Skeletal muscle satellite cell (primary cell): ENCODE data around the gene KANSL3.

Source experiments
- H3K27me3 ChIP-seq: 2 replicates; pipeline ENCODE4 v1.7.0; 2013; ENCODE audit warnings: low read length; ENCODE audit not compliant: control insufficient read depth, insufficient read depth
- H3K36me3 ChIP-seq: 2 replicates; pipeline ENCODE4 v1.7.0; 2013; ENCODE audit warnings: mild to moderate bottlenecking, control low read depth, low read length; ENCODE audit not compliant: insufficient read depth
- H3K4me1 ChIP-seq: 2 replicates; pipeline ENCODE4 v1.7.0; 2013; ENCODE audit warnings: low read length; ENCODE audit not compliant: control insufficient read depth, insufficient read depth
- H3K4me2 ChIP-seq: 2 replicates; pipeline ENCODE4 v1.7.0; 2013; ENCODE audit warnings: mild to moderate bottlenecking, low read length
- H3K4me3 ChIP-seq: 2 replicates; pipeline ENCODE4 v1.7.0; 2013; ENCODE audit warnings: low read length
- H3K9ac ChIP-seq: 2 replicates; pipeline ENCODE4 v1.7.0; 2013; ENCODE audit warnings: mild to moderate bottlenecking, low read depth, low read length, moderate library complexity
- H3K9me3 ChIP-seq: replicated peaks from 2 replicates; pipeline ENCODE4 v1.7.0; 2013; ENCODE audit warnings: mild to moderate bottlenecking, control low read depth, low read length

The KANSL3 gene

DNA sequence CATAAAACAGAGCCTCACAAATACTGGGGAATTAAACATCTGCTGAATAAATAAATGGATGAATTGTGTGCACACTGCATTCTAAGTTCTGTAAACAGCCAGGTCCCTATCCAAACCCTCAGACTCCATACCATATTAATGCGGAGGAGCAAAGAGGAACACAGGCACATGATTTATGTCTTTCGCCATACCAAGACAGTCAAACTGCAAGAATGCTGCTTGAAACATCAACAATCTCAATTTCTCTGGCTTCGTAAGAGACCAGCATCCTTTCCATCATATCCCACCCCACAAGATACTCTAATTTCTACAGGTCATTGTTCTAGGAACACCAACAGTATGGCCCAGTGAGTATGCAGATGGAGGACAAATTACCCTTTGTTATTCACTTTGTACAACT is 15.0 kb downstream of the KANSL3 start:
- H3K36me3 ChIP-seq = peaks cover 32% of the 10 kb centered on the region
- no peak overlapping the region for H3K9ac ChIP-seq
- H3K27me3 ChIP-seq = no peaks in the 10 kb centered on the region
- H3K4me2 ChIP-seq = no peak overlapping the region
- peaks cover 16% of the 10 kb centered on the region for H3K4me1 ChIP-seq
- H3K4me3 ChIP-seq = no peak overlapping the region
- no peaks in the 10 kb centered on the region for H3K9me3 ChIP-seq

DNA sequence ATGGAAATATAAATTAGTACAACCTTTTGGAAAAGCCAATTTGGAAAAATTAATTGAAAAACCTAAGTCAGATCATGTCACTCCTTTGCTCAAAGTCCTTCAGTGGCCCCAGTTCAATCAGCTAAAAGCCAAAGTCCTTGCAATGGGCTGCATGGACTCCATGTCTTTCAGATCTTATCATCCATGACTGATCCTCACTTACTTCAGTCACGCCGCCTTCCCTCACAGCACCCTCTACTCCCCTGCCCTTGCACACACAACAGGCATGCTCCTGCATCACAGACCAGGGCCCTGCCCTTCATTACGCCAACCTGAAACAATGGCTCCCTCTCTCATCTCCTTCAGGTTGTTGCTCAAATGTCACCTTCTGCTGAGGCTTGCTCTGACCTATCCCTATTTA is 15.6 kb downstream of the KANSL3 start:
- Histone ChIP-seq H3K9me3 (no peaks in the 10 kb centered on the region), H3K36me3 (peaks cover 28% of the 10 kb centered on the region)

DNA sequence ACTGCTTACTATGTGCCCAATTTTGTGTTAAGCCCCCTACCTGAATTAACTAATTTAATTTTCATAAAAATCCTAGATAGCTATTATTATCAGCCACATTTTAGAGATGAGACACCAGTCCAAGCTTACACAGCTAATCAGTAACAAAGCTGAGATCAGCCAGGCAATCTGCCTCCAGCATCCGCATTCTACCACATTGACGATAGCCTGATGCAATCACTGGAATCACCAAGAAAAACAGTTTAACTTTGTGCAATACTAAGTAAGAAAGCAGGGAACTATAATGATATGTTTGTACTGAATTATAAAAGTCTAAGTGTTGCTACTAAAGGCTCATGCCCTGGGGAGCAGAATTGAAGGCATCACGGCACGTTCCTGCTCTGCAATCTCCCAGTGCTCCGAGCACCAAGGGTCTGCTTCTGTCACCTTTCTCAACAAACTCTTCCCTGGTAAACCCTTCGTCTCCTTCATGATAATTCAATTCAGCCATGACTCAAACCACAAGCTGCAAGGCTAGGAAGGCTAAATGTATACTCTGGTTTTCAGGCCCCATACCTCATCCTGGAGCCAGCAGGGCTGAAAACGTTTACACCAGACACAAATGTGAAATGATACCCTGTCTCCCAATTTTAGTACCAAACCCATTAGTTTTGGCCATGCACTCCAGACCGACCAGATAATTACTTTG is 19.4 kb downstream of the KANSL3 start:
- Histone ChIP-seq H3K4me1 (no peaks in the 10 kb centered on the region), H3K27me3 (no peaks in the 10 kb centered on the region), H3K4me2 (no peak overlapping the region), H3K4me3 (no peak overlapping the region), H3K36me3 (peaks cover 45% of the 10 kb centered on the region), H3K9ac (no peak overlapping the region), H3K9me3 (no peaks in the 10 kb centered on the region)

More for the DNA sequence above, 15.6 kb downstream of the KANSL3 start:
- no peak overlapping the region for H3K4me3 ChIP-seq
- H3K4me2 ChIP-seq = no peak overlapping the region
- H3K4me1 ChIP-seq = peaks cover 16% of the 10 kb centered on the region
- no peaks in the 10 kb centered on the region for H3K27me3 ChIP-seq
- no peak overlapping the region for H3K9ac ChIP-seq

DNA sequence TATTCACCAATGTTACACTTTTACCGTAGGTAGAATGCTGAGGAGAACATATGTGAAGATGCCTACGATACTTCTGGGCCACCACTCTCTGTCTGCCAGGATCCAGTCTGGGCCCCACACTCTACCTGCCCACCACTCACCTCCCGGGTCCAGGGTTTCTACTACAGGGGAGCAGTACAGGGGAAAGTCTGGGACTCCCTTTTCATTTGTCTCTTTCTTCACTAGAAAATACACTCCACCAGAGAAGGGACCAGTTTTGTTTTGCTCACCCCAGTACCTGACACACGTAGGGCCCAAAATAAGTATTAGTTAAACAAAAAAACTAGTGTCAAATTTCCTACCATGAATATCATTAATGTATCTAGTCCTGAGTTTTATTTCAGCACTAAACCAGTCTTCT is 21.1 kb downstream of the KANSL3 start:
- no peaks in the 10 kb centered on the region for H3K4me1 ChIP-seq
- H3K27me3 ChIP-seq = no peaks in the 10 kb centered on the region
- H3K36me3 ChIP-seq = peaks cover 50% of the 10 kb centered on the region
- no peaks in the 10 kb centered on the region for H3K9me3 ChIP-seq
- H3K4me2 ChIP-seq = no peak overlapping the region
- H3K9ac ChIP-seq = no peak overlapping the region
- no peak overlapping the region for H3K4me3 ChIP-seq

DNA sequence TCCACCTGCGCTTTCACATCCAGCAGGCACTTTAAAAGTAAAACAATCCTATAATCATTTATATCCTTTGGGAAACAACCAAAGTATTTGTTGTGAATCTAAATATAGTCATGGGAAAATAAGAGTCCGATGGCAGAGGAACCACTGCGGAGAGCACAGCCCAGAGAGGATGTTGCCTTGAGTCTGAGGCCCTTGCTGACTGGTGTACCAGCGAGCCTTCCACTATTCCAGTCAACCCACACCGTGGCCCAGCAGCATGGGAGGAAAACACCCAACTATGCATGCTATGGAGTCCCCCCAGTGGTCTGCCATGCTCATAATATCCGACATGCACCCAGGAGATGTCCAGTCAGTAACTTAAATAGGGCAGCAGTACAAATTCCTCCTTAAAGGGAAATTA is 21.6 kb downstream of the KANSL3 start:
- H3K4me1 ChIP-seq = no peaks in the 10 kb centered on the region

DNA sequence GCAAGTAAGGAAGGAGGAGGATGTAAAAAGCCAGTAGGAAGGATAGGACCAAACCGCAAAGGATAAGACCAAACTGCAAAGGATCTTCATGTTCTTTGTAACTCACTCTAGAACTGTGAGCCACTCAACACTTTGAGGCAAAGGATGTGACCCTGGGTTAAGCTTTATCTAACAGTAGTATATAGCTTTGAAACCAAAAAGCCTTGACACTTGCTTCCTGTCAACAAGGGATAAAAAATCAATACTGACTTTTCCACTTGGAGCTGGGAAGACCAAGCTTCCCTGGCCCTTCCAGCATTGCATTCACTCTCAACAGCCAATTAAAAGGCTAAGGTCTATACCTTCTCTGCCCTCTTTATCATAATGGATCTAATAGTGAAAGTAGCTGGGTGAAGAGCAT is 22.0 kb downstream of the KANSL3 start:
- Histone ChIP-seq H3K4me1 (no peaks in the 10 kb centered on the region), H3K4me3 (no peak overlapping the region), H3K36me3 (peaks cover 59% of the 10 kb centered on the region), H3K9ac (no peak overlapping the region), H3K27me3 (no peaks in the 10 kb centered on the region), H3K4me2 (no peak overlapping the region), H3K9me3 (no peaks in the 10 kb centered on the region)

More for the DNA sequence above, 21.6 kb downstream of the KANSL3 start:
- Histone ChIP-seq H3K9ac (no peak overlapping the region), H3K4me3 (no peak overlapping the region), H3K36me3 (peaks cover 55% of the 10 kb centered on the region), H3K27me3 (no peaks in the 10 kb centered on the region), H3K4me2 (no peak overlapping the region), H3K9me3 (no peaks in the 10 kb centered on the region)

DNA sequence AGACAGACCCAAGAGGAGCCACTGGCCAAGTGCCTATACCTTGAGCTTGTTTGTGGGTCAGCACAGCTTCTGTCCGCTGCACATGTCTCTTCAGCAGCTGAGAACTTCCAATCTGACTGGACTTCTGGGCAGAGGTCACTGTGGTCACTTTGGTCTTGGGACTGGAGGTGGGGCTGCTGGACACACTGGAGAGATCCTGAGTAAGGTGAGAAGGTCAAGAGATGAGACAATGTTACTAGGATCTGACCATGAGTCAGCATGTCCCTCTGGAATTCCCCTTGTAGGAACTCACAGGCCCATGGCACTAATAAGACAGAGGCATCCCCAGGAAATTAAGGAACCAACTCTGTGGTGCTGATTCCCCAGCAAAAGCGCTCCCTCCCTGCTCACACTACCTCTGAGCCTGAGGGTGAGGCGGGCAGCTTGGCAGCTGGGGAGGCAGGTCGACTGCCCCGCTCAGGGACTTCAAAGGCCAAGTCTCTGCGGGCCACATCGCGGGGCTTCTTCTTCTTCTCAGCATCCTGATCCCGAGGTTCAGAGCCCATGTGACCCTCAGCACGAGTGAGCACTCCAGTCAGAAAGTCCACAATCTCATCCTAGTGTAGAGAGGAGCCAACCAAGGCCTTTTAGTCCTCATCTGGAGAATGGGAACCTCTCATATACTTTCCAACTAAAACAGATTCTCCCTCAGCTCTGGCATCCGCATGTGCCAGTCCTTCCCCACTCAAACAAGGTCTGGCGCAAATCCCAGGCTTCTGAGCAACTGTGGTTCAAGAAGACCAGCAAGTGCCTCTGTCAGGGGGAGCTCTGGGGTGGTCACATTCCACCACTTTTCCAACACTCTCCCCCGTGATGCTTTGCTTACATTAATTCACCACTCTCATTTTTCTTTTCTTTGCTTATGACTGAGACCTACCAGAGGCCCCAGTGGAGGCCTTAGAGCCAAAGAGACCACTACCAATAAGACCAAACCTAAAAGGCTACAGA is 29.4 kb downstream of the KANSL3 start:
- Histone ChIP-seq H3K4me2 (no peak overlapping the region), H3K4me3 (no peak overlapping the region), H3K27me3 (no peaks in the 10 kb centered on the region), H3K9ac (no peak overlapping the region), H3K9me3 (no peaks in the 10 kb centered on the region), H3K36me3 (peaks cover 83% of the 10 kb centered on the region), H3K4me1 (peaks cover 5% of the 10 kb centered on the region)

DNA sequence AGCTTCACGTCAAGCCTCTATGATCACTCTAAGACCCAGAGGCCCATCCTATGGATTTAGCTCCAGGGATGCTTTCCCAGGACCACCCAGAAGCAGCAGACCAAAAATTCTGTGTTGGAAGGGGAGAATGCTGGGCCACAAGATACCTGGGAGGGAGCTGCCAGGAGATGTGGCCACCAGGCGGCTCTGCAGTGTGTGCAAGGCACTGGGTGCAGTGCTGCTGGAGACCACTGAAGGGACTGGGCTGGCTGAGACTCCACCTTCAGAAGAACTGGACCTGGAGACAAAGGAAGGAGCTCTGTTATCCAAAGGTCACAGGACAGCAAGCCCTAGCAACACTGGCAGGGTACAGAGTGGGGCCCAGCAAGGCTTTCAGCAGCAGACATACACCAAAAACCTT is 34.0 kb downstream of the KANSL3 start:
- H3K27me3 ChIP-seq = no peaks in the 10 kb centered on the region
- H3K4me1 ChIP-seq = peaks cover 5% of the 10 kb centered on the region
- H3K9ac ChIP-seq = no peak overlapping the region
- no peak overlapping the region for H3K4me3 ChIP-seq
- H3K9me3 ChIP-seq = no peaks in the 10 kb centered on the region
- no peak overlapping the region for H3K4me2 ChIP-seq
- H3K36me3 ChIP-seq = peaks cover 87% of the 10 kb centered on the region

DNA sequence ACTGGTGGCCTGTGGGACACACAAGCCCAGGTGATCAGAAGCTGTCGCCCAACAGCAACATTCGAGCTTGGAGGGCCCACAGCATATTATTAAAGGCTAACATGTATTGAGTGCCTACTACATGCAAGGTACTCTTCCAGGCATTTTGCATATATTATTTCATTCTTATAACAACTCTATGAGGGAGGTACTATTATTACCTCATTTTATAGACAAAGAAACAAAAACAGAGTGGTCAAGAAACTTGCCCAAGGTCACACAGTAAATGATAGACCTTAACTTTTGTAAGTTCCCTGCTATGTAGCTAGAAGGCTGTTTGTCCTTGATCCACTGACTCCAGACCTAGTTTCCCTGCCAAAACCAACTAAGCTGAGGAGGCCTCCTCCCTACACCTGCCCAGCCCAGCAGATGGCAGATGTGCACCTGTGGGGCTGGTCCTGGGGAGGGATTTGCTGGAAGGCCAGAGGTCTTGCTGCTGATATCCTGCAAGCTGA is 35.7 kb downstream of the KANSL3 start:
- peaks cover 82% of the 10 kb centered on the region for H3K36me3 ChIP-seq
- H3K9me3 ChIP-seq = no peaks in the 10 kb centered on the region
- no peak overlapping the region for H3K4me3 ChIP-seq

DNA sequence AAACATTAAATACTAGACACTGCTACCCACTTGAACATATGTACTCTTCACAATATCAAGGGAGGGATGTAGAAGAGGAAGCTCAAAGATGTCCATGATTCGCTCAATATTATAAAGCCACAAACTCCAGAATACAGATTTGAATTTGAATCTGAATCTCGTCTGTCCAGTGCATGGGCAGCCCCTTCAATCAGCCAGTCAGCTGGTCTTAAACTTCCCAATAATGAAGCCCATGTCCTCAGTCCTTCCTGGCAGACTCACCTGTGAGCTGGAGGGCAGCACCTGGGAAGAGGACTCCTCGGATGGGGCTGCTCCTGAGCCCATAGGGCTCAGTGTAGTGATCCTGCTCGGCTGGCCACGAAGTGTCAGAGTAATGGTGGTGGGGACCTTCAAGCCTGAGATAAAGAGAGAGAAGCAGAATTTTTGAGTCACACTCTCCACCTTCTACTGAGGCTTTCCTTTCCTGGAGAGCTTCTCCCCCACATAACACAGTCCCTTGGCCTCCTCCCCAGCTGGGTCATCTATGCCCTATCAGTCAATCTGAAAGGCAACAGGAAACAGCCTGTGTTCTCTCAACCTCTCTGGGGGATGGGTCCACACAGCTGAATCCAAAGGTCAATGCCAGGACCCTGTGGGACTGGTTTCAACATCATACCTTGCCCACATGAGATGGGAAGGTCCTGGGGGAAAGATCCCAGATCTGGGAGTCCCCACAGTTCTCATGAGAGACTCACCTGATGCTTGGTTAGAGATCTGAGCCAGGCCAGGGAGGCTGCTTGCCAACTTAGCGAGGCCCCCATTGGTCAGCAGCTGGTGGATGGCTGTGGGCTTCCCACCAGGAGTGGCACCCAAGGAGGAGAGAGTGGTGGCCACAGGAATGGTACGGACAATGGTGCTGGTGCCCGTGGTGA is 36.5 kb downstream of the KANSL3 start:
- Histone ChIP-seq H3K9me3 (no peaks in the 10 kb centered on the region), H3K9ac (no peak overlapping the region), H3K36me3 (peaks cover 80% of the 10 kb centered on the region), H3K4me3 (no peak overlapping the region), H3K27me3 (no peaks in the 10 kb centered on the region), H3K4me2 (no peak overlapping the region), H3K4me1 (peaks cover 5% of the 10 kb centered on the region)

More for the DNA sequence above, 35.7 kb downstream of the KANSL3 start:
- no peak overlapping the region for H3K9ac ChIP-seq
- H3K4me1 ChIP-seq = peaks cover 5% of the 10 kb centered on the region
- no peak overlapping the region for H3K4me2 ChIP-seq
- H3K27me3 ChIP-seq = no peaks in the 10 kb centered on the region

DNA sequence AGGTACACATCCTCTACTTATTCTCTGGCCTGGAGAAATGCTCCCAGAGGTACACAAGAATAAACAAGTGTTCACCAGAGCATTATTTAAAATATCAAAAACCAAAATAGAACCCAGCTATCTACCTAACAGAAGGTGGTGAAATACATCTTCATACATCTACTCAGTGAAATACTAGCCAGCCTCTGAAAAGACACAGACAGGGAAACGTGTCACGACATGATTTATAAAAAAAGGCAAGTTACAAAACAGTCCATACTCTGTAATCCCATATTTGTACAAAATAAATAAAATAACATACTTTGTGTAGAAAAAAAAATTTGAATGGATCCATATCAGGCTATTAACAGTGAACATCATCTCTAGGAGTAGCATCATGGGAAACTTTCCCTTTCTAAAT is 38.2 kb downstream of the KANSL3 start:
- Histone ChIP-seq H3K27me3 (no peaks in the 10 kb centered on the region), H3K36me3 (peaks cover 80% of the 10 kb centered on the region), H3K4me3 (no peak overlapping the region), H3K9me3 (no peaks in the 10 kb centered on the region), H3K4me2 (no peak overlapping the region), H3K4me1 (no peaks in the 10 kb centered on the region), H3K9ac (no peak overlapping the region)
